IPS-18c (cell line): Measurements from ENCODE around the gene CFAP47.
A peak's percentile ranks its signal among the peaks of the same experiment; 100 is the strongest.
"Not testable (repeated sequence)": the region's sequence is repeated elsewhere in the genome, so short reads cannot be mapped to it uniquely, and the experiment has no call there.

ENCODE experiments used
- H3K4me3 ChIP-seq: 2 replicates; pipeline ENCODE4 v1.7.0; 2013; ENCODE audit warnings: low read depth, mild to moderate bottlenecking, low read length, moderate library complexity; ENCODE audit not compliant: insufficient read depth
- H3K9me3 ChIP-seq: one replicate; pipeline ENCODE4 v1.6.1; 2013; ENCODE audit warnings: mild to moderate bottlenecking, low read length, moderate library complexity; ENCODE audit not compliant: control insufficient read depth, insufficient read depth

CFAP47 gene

GRCh38 chrX:35919536-35920309 lies at the start of gene CFAP47:
CFAP47 (plus strand) TSS chrX:35919734; CDS start chrX:35919800, 66 bp downstream.
- H3K4me3 ChIP-seq = peak within 1 kb of the TSS; percentile 60
- no peaks in the 10 kb centered on the region for H3K9me3 ChIP-seq

DNA sequence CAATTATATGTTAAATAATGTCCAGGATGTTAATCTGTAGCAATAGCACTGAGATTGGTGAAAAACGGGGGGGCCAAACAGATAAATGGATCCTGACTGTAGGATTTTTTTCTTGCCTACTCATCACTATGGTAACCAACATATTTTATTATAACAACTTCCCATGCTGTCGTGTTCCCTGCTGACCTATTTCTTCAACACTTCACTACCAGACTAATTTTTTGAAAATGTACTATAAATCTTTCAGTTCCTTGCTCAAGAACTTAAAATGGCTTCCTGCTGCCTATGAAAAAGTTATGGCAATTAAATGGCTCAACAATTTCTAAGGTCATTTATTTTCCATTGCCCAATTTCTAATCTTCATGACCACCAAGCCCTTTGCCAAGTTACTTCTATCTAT lies 38.9 kb upstream of the CFAP47 start:
- no peaks in the 10 kb centered on the region for H3K9me3 ChIP-seq

GRCh38 chrX:35886135-35886534 lies 33.4 kb upstream of the CFAP47 start:
- Histone ChIP-seq H3K4me3 (no peak overlapping the region), H3K9me3 (no peaks in the 10 kb centered on the region)

More for the DNA sequence above, 38.9 kb upstream of the CFAP47 start:
- H3K4me3 ChIP-seq = no peak overlapping the region

- H3K9me3 ChIP-seq = no peaks in the 10 kb centered on the region
- H3K4me3 ChIP-seq = no peak overlapping the region
These were observed 28.8 kb upstream of the CFAP47 start for GRCh38 chrX:35890699-35891098.

DNA sequence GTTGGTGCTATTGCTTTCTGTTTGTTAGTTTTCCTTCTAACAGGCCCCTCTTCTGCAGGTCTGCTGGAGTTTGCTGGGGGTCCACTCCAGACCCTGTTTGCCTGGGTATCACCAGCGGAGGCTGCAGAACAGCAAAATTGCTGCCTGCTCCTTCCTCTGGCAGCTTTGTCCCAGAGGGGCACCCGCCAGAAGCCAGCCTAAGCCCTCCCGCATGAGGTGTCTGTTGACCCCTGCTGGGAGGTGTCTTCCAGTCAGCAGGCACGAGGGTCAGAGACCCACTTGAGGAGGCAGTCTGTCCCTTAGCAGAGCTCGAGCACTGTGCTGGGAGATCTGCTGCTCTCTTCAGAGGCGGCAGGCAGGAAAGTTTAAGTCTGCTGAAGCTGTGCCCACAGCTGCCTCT lies 67.3 kb downstream of the CFAP47 start:
- not testable (repeated sequence) for H3K9me3 ChIP-seq

DNA sequence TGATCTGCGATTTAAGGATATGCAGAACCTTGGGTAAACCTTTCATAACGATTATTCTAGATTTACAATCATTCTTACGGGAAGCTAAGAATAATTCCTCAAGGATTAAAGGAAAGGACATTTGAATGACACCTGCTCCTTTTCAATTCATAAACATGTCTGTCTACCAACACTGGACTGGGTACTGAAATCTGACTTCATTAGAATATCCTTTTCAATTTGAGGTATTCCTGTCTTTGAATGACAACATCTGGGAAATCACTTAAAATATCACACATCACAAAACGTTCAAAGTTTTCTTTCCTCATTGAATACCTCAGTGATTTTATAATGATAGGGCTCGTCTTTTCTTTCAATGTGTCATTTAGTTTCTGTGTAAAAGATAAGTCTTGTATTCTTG lies 87.7 kb downstream of the CFAP47 start:
- Histone ChIP-seq H3K9me3 (no peaks in the 10 kb centered on the region), H3K4me3 (no peak overlapping the region)

More for the DNA sequence above, 67.3 kb downstream of the CFAP47 start:
- H3K4me3 ChIP-seq = not testable (repeated sequence)

- no peak overlapping the region for H3K4me3 ChIP-seq
- H3K9me3 ChIP-seq = no peaks in the 10 kb centered on the region
These were observed 99.6 kb downstream of the CFAP47 start for GRCh38 chrX:36019125-36019524.

DNA sequence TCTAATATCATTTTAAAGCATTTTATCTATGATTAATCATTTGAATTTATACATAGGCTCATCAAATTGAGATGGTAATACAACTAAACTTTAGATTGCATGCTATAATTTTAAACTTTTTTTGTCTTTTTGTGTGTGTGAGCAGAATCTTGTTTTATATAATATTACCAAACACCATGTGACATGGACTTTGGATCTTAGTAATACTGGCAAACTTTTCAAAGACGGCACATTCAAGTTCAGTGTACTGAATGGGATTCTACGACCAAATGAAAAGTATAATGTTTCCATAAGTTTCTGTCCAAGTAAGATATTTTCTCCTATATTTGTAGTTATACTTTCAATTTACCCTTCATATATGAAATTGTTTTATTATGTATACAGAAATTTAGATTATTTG lies 116.0 kb downstream of the CFAP47 start:
- no peak overlapping the region for H3K4me3 ChIP-seq
- H3K9me3 ChIP-seq = no peaks in the 10 kb centered on the region

GRCh38 chrX:36062778-36063177 lies 143.2 kb downstream of the CFAP47 start:
- no peaks in the 10 kb centered on the region for H3K9me3 ChIP-seq

GRCh38 chrX:36071061-36071460 lies 151.5 kb downstream of the CFAP47 start:
- Histone ChIP-seq H3K9me3 (no peaks in the 10 kb centered on the region), H3K4me3 (no peak overlapping the region)

More at GRCh38 chrX:36062778-36063177, 143.2 kb downstream of the CFAP47 start:
- no peak overlapping the region for H3K4me3 ChIP-seq

- H3K4me3 ChIP-seq, H3K9me3 ChIP-seq: not testable (repeated sequence)
These were observed 155.5 kb downstream of the CFAP47 start for GRCh38 chrX:36075009-36075408.

GRCh38 chrX:36083256-36083655 lies 163.7 kb downstream of the CFAP47 start:
- no peak overlapping the region for H3K4me3 ChIP-seq
- H3K9me3 ChIP-seq = no peaks in the 10 kb centered on the region

DNA sequence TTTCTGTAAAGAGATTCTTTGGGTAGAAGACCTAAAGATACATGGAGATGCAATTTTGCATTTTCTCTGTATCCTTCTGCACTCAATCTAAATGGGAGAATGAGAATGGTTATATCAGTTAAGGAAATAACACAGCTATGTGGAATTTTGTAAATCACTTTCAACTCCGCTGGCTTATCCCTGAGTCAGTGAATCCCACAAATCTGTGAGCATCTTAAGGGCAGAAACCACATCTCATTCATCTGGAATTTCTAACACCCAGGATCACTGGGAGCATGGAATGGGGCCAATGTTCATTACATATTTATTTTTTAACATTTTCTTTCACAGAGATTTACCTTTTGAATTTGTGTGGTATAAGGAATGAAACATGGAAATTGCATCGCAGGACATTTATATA lies 167.8 kb downstream of the CFAP47 start:
- Histone ChIP-seq H3K9me3 (no peaks in the 10 kb centered on the region), H3K4me3 (no peak overlapping the region)

DNA sequence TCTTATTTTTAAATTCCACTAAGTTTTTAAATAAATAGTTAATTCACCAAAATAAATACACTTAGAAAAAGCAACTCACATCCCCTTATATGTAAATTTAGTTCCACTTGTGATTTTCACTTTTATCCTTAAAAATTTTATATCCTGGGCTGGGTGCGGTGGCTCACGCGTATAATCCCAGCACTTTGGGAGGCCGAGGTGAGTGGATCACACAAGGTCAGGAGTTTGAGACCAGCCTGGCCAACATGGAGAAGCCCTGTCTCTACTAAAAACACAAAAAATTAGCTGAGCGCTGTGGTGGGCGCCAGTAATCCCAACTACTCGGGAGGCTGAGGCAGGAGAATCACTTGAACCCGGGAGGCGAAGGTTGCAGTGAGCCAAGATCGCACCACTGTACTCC lies 169.4 kb downstream of the CFAP47 start:
- not testable (repeated sequence) for H3K4me3 ChIP-seq, H3K9me3 ChIP-seq

DNA sequence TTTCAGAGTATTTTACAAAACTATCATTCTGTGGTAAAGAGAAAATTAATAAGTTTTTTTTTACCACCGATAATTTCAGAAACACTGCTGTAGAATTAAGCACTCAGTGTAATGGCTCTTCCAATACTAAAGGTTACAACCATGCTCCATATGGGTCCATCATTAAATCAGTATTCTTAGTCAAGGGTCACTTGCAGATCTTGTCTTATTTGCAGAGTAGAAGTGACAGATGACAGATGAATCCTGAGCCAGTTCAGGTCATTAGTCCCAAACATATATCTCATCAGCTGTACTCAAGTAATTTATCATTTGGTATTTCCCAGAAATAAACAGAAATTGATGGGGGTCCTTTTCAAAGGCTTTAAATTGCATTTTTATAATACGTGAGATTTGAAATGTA lies 182.9 kb downstream of the CFAP47 start:
- Histone ChIP-seq H3K4me3 (no peak overlapping the region), H3K9me3 (no peaks in the 10 kb centered on the region)

DNA sequence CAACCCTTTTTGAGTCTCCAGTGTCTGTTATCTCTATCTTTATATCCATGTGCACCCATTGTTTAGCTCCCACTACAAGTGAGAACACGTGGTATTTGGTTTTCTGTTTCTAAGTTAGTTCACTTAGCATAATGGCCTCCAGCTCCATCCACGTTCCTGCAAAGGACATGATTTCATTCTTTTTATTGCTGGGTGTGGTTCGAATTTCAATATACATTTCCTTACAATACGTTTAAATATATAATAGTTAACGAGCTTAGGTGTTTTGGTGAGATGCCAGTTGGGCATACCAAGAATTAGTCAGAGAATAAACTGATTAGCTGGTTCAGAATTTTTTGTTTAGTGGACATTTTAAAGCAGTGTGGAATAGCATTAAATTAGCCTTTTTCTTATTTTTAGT lies 196.7 kb downstream of the CFAP47 start:
- no peaks in the 10 kb centered on the region for H3K9me3 ChIP-seq

GRCh38 chrX:36159254-36159653 lies 239.7 kb downstream of the CFAP47 start:
- H3K9me3 ChIP-seq = no peaks in the 10 kb centered on the region
- no peak overlapping the region for H3K4me3 ChIP-seq

More for the DNA sequence above, 196.7 kb downstream of the CFAP47 start:
- H3K4me3 ChIP-seq = no peak overlapping the region

DNA sequence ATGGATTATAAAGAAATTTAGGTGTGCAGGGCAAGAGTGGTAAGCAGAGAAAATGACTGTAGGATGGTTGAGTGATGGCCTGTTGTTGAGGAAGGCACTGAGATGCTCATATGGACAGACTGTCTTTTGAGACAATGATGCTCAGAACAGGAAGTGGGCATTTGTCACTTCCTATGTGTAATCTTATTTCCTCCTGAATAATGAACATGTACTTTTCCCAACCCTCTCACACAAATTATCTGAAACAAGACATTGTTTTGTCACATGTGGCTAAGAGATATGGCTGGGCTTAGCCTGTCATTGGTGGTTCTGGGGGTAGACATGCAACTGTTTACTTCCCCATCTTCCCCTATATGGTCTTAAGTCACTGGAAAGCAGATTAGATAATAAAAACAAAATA lies 240.5 kb downstream of the CFAP47 start:
- Histone ChIP-seq H3K9me3 (no peaks in the 10 kb centered on the region), H3K4me3 (no peak overlapping the region)

DNA sequence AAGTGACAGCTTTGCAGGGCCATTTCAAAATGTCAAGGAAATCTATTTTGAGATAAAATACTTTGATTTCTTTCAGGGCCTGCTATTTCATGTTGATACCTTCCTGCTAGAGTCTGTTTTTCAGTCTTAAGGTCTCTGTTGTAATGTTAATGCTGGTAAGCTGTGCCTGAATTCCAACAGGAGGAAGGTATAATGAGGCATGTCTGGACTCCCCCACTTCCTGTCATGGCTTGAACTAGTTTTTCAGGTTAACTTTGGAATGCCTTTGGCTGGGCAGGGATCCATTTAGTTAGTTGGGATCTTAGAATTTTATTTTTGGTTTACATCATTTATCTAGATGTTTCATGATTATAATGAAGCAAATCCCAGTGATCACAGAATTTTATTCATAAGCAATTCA lies 279.0 kb downstream of the CFAP47 start:
- no peak overlapping the region for H3K4me3 ChIP-seq
- peaks cover 1% of the 10 kb centered on the region for H3K9me3 ChIP-seq
